ENCODE measurements around the gene CCDC85C. TPM values are rescaled to one million over a fixed set of nuclear protein-coding genes. Genes with fewer than 3 reads are reported as not detected.
"Not testable (repeated sequence)": the region's sequence is repeated elsewhere in the genome, so short reads cannot be mapped to it uniquely, and the experiment has no call there.

The CCDC85C gene
- 4.1 TPM for polyA plus RNA-seq (ENCODE audit: insufficient read length)

DNA sequence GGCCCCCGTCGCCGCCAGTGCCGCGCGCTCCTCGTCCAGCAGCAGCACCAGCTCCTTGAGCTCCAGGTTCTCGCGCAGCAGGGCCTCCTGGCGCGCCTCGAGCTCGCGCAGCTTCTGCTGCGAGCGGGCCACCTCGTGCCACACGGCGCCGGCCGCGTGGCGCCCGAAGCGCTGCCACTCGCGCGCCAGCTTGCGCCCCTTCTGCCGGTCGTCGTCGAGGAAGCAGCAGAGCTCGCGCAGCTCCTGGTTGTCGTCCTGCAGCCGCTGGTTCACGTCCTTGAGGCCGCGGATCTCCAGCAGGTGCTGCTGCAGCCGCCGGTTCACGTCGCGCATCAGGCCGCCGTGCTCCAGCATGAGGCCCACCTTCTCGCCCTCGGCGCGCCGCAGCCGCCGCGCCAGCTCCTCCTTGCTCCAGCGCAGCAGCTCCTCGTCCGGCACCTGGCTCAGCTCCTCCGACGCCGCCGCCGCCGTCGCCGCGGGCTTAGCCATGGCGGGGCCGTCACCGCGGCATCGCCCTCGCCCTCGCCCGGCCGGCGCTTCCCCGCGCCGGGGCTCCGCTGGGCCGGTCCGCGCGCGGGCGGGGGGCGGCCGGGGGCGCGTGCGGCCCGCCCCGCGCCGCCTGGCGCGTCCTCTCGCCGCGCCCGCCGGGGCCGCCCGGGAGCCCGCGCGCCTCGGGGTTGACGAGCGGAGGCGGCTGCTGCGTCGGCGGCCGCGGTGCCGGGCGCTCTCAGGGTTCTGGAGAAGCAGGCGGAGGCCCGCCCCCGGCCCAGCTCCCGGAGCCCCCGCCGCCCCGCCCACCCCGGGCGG lies at the start of gene CCDC85C:
Gene CCDC85C (minus strand): TSS at position 737 of the 807 bp plus-strand sequence. CDS start 248 bp downstream, at position 489.
- DNase-seq: peak; percentile 31

DNA sequence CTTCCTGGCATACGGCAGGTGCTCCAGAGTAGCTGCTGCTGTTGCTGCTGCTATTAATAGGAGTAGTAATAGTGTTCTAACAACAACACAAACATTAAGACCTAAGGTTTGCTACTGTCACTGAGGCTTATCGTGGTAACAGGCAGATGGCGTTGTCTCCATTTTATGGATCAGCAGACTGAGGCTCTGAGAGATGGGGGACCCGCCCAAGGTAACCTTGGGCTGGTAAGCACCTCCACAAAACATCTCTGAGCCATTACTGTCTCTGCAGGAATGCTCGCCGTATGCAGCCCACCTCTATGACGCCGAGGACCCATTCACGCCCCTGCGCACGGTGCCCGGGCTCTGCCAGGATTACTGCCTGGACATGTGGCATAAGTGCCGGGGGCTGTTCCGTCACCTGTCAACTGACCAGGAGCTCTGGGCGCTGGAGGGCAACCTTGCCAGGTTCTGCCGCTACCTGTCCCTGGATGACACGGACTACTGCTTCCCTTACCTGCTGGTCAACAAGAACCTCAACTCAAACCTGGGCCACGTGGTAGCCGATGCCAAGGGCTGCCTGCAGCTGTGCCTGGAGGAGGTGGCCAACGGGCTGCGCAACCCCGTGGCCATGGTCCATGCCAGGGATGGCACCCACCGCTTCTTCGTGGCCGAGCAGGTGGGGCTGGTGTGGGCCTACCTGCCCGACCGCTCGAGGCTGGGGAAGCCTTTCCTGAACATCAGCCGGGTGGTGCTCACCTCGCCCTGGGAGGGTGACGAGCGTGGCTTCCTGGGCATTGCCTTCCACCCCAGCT lies 48.1 kb upstream of the CCDC85C start:
- no peak for DNase-seq

DNA sequence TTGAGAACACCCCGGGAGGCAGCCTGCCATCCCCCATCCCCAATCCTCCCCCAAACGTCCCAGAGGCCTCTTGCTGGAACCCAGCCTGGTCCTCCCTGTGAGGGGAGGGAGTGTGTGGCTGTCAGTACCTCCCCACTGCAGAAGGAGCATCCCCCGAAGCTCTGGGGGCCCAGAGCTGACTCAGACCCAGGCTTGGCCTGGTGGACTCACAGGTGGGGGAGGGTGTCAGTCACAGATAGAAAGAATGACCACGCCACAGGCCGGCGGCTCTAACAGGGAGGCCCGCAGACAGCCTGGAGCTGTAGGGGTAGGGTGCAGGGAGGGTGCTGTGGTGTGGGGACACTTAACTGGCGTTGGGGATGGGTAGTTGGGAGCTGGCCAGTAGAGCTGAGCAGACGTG lies 46.2 kb upstream of the CCDC85C start:
- DNase-seq: no peak

DNA sequence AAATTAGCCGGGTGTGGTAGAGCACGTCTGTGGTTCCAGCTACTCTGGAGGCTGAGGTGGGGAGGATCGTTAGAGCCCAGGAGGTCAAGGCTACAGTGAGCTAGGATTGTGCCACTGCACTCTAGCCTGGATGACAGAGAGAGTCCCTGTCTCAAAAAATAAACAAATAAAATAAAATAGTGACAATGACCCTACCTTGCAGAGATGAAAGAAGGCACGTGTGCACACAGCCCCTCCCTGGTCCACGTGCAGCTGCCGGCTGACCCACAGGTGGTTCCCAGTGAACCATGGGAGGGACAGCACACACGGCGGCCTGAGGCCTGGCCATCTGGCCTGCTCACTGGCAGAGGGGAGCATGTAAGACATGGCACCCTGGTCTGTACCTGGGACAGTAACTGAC lies 45.6 kb upstream of the CCDC85C start:
- no peak for DNase-seq

GRCh38 chr14:99649219-99649618 lies 45.2 kb upstream of the CCDC85C start:
- no peak for DNase-seq

DNA sequence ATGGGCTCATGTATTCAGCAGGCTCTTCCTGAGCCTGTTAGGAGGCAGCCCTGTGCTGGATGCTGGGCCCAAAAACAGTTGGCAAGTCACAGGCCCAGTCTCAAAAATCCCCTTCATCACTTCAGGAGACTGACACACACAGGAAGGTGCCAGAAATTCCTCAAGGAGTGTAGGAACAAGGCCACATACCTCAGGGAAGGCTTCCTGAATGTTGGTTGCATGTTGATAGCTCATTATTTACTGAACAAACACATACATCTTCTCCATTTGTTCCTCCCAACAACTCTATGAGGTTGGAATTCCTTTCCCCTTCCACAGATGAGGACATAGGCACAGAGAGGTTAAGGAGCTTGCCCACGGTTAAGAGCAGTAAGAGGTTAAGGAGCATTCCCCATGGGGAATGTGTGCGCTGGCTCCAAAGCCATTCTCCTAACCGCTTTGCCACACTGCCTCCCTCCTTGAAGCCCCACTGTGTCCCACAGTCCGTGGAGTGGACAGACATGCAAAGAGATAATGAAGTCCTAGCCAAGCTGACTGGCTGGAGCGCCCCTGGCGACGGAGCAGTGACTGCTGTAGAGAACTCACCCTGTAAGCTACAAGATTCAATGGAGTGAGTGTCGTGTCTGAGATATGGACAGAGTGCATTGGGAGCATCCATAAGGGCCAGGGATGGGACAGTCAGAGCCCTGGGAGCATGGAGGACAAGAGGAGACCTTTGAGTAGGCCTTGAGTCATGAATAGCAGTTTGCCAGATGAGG lies 44.2 kb upstream of the CCDC85C start:
- DNase-seq: no peak

GRCh38 chr14:99647411-99647810 lies 43.4 kb upstream of the CCDC85C start:
- no peak for DNase-seq

GRCh38 chr14:99645545-99646505 lies 41.8 kb upstream of the CCDC85C start:
- DNase-seq: no peak

GRCh38 chr14:99644723-99645544 lies 40.9 kb upstream of the CCDC85C start, which contains the start of gene HHIPL1:
Gene HHIPL1 (plus strand): TSS chr14:99645129. CDS start chr14:99645208, 79 bp downstream.
- DNase-seq: peak; percentile 58

- DNase-seq: no peak
These were observed 40.1 kb upstream of the CCDC85C start for GRCh38 chr14:99644035-99644587.

GRCh38 chr14:99643343-99643742 lies 39.3 kb upstream of the CCDC85C start:
- no peak for DNase-seq

DNA sequence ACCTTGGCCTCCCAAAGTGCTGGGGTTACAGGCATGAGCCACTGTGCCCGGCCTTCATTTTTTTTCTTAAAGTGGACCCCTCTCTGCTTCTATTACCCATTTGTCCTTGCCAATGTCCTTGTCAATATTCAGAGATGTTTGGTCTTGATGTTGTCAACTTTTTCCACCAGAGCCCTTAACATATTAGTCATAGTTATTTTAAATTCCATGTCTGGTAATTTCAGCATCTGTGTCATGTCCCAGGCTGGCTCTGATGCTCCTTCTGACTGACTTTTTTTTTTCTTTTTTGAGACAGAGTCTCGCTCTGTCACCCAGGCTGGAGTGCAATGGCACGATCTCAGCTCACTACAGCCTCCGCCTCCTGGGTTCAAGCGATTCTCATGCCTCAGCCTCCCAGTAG lies 38.8 kb upstream of the CCDC85C start:
- DNase-seq: not testable (repeated sequence)

DNA sequence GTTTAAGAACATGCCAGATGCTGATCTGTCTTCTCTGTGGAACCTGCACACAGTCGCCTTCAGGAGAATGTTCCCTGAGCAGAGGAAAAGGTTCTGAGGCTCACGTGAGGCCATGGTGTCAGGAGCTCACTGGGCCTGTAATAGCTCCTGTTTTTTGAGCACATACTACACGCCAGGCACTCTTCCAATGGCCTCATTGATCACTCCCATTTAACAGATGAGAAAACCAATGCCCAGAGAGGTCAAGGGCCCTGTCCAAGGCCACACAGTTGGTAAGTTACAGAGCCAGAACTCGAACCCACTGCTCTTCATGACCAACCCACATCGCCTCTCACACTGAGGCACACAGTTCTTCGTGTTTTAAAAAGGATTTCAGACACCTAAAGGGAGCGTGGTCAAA lies 33.6 kb upstream of the CCDC85C start:
- no peak for DNase-seq

DNA sequence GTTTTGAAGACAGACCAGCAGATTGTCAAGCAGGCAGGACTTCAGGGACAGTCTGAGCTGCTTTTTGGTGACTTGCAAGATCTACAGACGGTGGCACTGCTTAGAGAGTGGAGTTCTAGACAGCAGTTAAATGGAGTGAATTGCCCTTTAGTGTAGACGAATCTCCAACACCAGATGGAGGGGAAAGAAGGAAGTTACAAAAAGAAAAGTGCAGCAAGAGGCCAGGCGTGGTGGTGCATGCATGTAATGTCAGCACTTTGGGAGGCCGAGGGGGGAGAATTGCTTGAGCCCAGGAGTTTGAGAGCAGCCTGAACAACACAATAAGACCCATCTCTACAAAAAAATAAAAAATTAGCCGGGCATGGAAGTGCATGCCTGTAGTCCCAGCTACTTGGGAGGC lies 32.5 kb upstream of the CCDC85C start:
- no peak for DNase-seq

DNA sequence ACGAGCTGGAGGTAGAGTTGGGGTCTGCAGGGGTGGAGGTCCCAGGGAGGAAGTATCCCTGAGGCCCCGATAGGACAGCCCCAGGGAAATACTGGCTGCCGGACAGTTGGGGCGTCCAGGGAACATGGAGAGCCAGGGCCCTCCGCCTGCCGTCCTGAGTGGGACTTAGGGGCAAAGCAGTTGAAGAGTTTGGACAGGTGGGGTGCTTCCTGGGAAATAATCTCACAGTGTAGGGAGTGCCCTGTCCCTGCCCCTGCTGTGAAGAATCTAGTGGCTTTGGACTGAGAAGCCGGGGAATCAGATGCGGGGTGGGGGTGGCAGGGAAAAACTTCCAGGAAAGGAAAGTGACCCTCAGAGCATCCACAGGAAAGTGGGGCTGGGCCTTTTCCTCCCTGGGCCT lies 31.1 kb upstream of the CCDC85C start:
- DNase-seq: no peak

DNA sequence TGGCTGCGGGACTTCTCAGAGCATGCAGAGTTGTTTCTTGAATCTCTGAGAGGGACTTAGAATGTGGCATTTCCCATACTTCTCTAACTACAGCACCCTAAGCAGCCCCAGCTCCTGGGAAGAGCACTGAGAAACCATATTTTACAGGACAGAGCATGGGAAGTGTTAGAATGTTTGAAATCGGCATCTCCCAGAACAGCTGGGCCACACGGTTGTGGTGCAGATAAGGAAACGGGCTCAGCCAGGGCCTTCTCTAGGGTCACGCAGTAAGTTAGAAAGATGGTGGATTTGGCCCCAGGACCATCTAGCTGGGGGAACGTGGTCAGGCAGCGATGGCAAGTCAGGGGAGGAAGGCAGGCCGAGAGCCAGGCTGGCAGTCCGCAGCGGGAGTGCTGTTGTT lies 30.4 kb upstream of the CCDC85C start:
- no peak for DNase-seq

GRCh38 chr14:99633918-99634317 lies 29.9 kb upstream of the CCDC85C start:
- DNase-seq: no peak

DNA sequence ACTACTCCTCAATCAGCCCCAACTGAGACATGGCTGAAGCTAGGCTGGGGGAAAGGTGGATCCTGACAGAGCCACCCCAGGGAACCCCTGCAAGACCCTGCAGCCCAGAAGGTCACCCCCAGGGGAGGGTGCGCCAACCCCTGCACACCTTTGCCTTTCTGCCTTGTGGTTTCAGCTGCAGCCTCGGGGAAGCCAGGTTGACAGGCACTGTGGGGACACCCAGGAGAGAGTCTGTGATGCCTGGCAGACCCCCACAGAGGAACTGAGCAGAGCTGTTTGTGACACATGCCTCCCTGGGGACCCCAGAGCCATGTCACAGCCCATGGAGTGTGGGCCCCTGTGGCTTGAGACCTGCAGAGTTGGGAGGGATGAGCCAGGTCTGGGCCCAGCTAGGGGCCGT lies 29.1 kb upstream of the CCDC85C start:
- no peak for DNase-seq

GRCh38 chr14:99632410-99633035 lies 28.5 kb upstream of the CCDC85C start:
- no peak for DNase-seq

DNA sequence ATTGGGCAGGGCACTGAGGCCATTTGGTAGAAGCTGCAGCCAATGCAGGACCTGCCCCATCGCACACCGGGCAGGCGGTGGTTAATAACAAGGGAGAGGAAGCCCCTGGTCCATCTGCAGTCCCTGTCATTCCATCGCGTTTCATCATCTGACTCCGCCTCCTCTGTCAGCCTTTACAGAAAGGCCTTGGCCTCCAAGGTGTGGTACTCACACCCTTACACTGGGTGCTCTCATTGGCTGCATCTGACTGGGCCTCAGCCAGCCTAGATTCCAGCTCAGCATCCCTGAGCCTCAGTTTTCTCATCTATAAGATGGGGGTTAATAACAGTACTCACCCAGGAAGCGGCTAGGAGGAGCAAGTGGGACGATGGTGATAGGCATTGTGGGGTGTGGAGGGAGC lies 26.2 kb upstream of the CCDC85C start:
- no peak for DNase-seq

Data from hindlimb muscle (tissue), 1 donor.